H1 (cell line): Measurements from ENCODE around the gene ARL14.

Source experiments
- CTCF ChIP-seq, 3 experiments: IDR thresholded peaks; 1 replicate in 2 of 3; 2 replicates in 1 of 3; pipeline versions ENCODE4 v1.5.1 to v1.6.1; 2011; ENCODE audit warnings: low read length in 3 of 3, mild to moderate bottlenecking in 3 of 3, inconsistent platforms in 2 of 3, low read depth in 1 of 3, moderate library complexity in 1 of 3; ENCODE audit not compliant: insufficient read depth in 1 of 3; ENCODE audit errors: control extremely low read depth in 1 of 3
- HDAC2 ChIP-seq, 2 experiments: fragments of 300-600 bp in 1 of 2; sonication (generic) in 1 of 2; IDR thresholded peaks; 2 replicates each; pipeline ENCODE4 v1.6.1; 2011 to 2012; ENCODE audit warnings: low read depth in 2 of 2, low read length in 2 of 2, mild to moderate bottlenecking in 2 of 2, moderate library complexity in 2 of 2, borderline replicate concordance in 1 of 2, inconsistent platforms in 1 of 2
- NRF1 ChIP-seq: IDR thresholded peaks from 2 replicates; pipeline ENCODE4 v1.6.1; 2011; ENCODE audit warnings: mild to moderate bottlenecking, low read depth, low read length, improper control_type of control experiment
- PHF8 ChIP-seq: fragments of 200-600 bp; sonication (generic); conservative IDR thresholded peaks from 2 replicates; pipeline ENCODE4 v1.7.1; 2012; ENCODE audit warnings: low read depth, mild to moderate bottlenecking, inconsistent platforms, low read length, moderate library complexity
- POLR2AphosphoS5 ChIP-seq: IDR thresholded peaks from 2 replicates; pipeline ENCODE4 v1.6.1; 2011; ENCODE audit warnings: low read depth, low read length
- USF2 ChIP-seq: IDR thresholded peaks from 2 replicates; pipeline ENCODE4 v1.6.1; 2011; ENCODE audit warnings: low read length, improper control_type of control experiment
- YY1 ChIP-seq: IDR thresholded peaks from 2 replicates; pipeline ENCODE4 v1.6.1; 2011; ENCODE audit warnings: low read depth, mild to moderate bottlenecking, low read length

GRCh38 chr3:160684368-160684740 is 7.4 kb downstream of the ARL14 start:
- TF ChIP-seq YY1 (no peak), NRF1 (no peak), CTCF (IDR thresholded peaks at IDR 0.05; ENCODE audit: control extremely low read depth in 1 of 3, insufficient read depth in 1 of 3, low read depth in 1 of 3, low read length in 3 of 3) (no peak), HDAC2 (IDR thresholded peaks at IDR 0.05; ENCODE audit: borderline replicate concordance in 1 of 2, low read depth in 2 of 2, low read length in 2 of 2) (no peak), USF2 (no peak), POLR2AphosphoS5 (no peak), PHF8 (no peak)
